ENCODE measurements around the gene RNF180.

The RNF180 gene, protein sequence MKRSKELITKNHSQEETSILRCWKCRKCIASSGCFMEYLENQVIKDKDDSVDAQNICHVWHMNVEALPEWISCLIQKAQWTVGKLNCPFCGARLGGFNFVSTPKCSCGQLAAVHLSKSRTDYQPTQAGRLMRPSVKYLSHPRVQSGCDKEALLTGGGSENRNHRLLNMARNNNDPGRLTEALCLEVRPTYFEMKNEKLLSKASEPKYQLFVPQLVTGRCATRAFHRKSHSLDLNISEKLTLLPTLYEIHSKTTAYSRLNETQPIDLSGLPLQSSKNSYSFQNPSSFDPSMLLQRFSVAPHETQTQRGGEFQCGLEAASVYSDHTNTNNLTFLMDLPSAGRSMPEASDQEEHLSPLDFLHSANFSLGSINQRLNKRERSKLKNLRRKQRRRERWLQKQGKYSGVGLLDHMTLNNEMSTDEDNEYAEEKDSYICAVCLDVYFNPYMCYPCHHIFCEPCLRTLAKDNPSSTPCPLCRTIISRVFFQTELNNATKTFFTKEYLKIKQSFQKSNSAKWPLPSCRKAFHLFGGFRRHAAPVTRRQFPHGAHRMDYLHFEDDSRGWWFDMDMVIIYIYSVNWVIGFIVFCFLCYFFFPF

DNA sequence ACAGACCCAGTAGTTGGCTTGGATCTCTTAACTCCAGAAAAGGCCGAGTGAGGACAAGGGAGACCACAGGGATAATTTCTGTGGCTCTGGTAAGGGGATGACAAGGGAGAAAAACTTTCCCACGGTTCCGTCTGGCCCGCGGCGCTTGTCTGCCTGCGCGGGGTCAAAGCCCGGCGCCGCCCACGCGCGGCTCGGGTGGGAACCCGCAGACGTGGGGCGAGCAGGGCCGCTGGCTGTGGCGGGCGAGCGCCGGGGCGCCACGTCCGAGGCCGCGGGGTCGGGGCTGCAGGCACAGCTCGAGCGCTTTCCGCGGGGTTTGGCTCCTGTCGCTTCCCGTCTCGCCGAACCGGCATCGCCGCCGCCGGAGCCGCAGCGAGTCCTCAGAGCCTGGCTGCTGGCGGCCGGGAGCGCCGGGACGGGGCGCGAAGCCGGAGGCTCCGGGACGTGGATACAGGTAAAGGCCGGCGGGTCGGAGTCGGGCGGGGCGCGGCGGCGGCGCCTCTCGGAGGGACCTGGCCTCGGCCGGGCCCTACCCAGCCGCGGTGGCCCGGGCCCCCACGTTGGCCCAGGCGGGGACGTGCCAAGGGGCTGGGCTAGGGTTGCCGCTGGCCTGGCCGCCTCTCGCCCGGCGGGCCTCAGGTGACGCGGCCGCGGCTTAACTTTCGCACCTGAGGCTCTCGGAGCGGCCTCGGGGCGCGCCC, at the start of gene RNF180:
Gene RNF180 (plus strand): TSS at position 344 of the 701 bp plus-strand sequence. CDS start 34,965 bp downstream, outside the sequence.
- DNase-seq, result no peak

DNA sequence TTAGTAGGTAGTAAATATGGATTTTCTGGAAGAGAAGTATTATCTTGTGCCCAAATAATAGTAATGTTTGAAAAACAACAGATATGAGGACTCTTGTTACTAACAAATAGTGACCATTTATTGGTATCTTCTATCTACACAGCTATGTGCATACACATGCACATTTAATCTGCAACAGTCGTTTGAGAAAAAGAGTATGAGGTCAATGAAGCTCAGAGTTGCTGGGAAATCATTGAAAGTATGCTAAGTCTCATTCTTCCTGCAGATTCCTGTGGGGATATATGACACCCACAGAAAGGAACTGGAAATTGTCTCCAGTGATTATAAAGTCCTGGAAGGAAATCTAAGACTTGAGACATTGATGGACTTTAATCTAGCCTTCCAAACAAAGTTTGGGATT, 40.1 kb upstream of the RNF180 start:
- no peak for DNase-seq

DNA sequence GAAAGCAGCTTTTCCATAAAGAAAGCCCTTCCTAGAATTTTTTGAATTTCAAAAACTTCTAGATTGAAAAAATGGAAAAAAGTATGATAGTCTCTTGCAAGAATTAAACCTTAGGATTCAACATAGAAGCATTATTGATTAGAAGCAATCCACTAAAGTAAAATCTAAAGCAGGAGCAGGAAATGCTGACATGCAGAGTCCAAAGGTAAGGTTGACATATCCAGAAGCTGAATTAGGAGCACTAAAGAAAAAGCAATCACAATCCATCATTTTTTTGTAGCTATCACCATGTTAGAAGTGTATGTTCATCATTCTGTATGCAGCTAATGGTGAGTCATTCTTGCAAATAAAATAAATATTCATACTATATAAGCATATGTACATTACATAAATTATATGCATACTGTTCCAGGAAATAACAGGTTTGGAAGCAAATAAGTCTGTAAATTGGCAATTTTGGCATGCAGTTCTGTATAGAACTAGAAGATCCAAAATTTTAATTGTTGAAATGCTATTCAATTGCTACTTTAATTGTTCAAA, 39.4 kb upstream of the RNF180 start:
- DNase-seq, result no peak

DNA sequence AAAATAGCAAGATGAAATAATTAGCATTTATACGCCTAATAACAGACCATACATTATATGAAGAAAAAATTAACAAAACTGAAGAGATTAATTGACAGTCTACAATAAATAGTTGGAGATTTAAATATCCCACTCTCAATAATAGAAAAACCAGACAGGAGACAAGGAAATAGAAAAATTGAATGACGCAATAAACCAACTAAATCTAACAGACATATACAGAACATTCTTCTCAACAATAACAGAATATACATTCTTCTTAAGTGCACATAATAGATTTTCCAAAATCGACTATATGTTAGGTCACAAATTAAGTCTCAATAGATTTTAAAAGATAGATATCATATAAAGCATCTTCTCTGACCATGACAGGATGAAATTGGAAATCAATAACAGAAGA, 25.6 kb upstream of the RNF180 start:
- no peak for DNase-seq

DNA sequence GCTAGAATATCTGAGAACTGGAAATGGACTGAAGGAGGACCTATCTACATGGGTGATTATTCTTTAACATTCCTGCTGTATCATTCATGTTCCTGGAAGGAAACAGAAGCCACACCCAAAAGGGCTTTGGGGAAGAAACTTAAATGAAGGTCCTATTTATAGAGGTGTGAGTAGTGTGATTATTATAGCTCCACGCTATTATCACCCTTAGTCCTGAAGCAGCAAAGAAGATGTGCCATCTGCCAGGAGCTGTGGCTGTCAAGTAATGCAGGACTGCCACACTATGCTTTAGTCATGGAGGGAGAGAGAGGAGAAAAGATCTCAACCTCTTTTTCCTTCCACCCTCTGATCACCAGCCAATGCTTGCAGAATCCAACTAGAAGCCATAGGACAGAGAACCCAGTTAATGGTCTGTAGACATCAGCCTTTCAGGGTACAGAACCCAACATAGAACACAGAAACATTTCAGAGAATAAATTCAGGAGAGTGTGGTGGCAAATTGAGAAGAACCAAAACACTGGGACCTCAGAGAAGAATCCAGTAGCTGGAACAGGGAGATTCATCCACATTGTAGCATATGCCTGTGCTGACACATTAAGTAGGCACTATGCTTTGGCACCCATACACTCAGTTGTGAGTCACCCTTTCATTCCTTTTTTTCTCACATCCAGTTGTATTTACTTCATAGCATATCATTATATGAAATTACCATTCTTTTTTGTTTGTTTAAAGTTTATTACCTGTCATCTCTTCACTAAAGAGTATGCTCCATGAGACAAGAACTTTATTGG, 21.0 kb upstream of the RNF180 start:
- DNase-seq, result no peak

DNA sequence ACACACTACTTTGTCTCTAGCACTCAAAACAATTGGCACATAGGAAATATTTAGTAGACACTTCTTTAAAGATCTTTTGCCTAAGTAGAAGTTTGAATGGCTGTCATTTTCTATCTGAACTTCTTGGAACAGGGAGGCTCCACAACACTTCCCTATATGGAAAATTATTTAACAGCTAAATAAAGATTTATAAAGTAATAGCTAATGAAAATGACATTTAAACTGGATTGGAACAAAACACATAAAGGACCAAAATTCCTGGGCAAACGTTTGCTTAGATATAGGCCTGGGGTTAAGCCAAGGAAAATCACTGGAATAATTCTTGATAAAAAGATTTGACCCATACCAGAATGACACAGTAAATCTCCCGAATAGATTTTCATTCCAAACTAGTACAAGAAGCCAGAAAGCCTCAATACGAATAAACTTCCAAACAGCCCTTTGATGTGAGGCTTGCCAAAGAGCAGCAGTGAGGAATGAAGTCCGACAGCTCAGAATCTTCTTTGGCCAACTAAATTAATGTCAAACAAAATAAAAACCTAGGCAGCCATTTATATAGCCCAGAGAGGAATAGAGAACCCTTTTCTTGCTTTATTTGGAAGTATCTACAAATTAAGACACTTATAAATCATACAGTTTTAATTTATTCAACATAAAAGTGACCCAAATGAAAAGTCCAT, 20.3 kb upstream of the RNF180 start:
- DNase-seq, result no peak

DNA sequence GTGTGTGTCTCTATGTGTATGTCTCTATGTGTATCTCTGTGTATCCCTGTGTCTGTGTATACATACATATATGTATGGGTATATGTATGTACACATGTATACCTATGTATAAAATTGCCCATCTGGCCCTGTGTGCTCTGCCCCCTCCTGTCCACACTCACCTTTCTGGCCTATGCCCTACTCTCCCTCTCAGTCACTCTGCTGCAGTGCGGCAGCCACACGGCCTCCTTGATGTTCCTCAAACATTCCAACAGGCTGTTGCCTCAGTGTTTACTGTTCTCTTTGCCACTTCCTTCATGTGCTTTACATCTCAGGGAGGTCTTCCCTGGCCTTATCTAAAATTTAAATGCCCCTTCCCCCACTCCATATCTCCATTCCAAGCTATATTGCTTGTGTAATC, 18.3 kb upstream of the RNF180 start:
- DNase-seq, result no peak

DNA sequence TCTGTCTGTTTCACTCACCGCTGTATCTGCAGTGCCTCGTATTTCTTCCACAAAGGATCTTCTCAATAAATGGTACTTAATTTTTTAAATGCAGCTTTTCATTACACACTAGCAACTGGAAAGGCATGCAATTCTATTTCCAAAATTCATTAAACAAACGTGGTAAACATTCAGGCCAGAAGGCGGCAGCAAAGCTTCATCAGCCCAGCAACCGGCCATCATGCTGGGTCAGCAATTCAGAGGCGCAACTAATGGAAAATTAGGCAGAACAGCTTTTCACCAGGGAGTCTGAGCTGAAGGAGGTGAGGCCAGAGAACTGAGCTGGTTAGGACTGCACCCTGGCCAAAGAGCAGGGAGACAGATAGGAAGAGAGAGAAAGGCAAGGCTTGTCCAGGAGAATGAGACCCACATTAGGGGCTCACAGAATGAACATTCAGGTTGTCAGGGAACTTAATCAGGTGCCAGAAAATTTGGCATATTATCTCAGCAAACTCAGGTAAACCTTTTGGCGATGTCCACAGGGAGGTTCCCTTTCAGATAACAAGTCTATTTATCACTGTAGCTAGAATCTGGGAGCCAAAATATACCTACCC, 17.7 kb upstream of the RNF180 start:
- peak; percentile 16 for DNase-seq

DNA sequence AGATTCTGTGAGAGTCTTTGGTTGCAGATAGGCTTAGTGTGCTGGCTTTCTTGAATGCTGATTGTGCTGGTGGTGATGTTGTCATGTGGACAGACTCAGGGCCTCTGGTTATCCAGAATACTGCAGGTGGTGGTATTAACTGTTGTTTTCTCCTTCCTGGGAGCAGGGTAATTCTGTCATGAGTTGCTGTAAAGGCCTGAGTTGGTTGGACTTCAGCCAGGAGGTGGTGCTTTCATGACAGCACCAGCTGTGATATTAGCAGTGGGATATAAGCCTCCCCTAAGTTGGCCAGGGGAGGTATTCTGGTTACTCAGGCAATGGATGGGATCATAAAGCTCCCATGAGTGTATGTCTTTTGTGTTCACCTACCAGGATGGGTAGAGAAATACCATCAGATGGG, 16.4 kb upstream of the RNF180 start:
- no peak for DNase-seq

DNA sequence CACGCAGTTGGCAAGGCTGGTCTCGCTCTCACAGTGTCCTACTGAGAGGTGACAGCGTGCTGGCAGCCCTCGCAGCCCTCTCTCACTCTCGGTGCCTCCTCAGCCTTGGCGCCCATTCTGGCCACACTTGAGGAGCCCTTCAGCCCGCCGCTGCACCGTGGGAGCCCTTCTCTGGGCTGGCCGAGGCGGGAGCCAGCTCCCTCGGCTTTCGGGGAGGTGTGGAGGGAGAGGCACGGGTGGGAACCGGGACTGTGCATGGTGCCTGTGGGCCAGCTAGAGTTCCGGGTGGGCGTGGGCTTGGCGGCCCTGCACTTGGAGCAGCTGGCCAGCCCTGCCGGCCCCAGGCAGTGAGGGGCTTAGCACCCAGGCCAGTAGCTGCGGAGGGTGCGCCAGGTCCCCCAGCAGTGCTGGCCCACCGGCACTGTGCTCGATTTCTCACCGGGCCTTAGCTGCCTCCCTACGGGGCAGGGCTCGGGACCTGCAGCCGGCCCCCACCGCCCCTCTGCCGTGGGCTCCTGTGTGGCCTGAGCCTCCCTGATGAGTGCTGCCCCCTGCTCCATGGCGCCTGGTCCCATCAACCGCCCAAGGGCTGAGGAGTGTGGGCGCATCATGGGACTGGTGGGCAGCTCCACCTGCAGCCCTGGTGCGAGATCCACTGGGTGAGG, 15.7 kb upstream of the RNF180 start:
- no peak for DNase-seq

DNA sequence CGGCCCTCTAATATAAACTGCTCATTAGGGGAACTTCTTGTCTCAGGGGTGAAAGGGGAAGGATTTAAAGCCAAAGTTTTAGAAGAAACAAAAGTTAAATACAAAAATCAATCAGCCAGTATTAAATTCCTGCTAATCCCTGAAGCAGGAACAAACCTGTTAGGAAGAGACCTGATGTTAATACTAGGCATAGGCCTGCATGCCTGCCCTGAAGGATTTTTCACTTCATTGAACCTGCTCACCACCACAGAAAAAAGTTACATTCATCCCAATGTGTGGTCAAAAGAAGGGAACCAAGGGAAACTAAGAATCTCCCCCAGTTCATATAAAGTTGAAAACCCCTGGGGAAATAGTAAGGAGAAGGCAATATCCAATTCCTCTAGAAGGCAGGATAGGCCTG, 9.4 kb upstream of the RNF180 start:
- no peak for DNase-seq

DNA sequence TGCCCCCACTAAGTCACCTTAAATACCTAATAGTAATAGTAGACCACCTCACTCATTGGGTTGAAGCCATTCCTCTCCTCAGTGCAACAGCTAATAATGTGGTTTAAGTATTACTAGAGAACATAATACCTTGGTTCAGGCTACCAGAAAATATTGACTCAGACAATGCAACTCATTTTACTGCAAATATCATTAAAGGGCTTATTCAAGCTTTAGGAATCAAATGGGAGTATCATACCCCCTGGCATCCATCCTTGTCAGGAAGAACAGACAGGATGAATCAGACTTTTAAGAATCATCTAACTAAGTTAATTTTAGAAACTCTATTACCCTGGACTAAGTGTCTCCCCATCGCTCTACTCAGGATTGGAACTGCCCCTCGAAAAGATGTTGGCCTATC, 6.8 kb upstream of the RNF180 start:
- DNase-seq, result no peak

DNA sequence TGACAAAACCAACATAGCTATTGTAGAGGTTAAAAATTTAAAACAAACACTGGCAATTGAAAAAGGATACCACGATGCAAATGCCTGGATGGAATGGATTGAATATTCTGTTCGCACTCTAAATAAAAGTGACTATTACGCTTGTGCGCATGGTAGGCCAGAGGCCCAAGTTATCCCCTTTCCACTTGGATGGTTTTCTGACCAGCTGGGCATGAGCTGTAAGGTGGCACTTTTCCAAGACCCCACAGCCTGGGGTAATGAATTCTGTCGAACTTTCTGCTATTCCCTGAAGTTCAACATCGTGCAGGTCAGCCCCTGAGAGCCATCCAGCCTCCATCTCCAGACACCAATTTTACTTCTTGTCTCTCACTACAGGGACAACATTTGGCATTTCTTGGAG, 5.4 kb upstream of the RNF180 start:
- no peak for DNase-seq

DNA sequence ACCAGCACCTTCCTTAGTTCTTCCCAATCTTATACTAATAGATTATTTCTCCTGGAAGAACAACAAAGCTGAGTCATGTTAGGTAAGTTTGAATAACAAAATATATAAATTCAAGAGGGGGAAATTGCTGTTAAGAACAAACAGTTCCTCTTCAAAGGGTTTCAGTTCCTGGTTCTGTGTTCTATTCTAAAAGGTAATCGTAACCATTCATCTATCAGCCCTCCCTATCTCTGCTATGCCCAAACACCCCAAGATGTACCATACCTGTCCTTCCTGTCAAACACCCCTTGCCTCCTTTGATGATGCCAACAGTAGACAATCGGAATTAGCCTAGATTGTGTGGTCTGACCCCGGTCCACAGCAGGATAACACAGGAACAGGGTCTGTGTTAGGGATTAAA, 4.2 kb upstream of the RNF180 start:
- no peak for DNase-seq

DNA sequence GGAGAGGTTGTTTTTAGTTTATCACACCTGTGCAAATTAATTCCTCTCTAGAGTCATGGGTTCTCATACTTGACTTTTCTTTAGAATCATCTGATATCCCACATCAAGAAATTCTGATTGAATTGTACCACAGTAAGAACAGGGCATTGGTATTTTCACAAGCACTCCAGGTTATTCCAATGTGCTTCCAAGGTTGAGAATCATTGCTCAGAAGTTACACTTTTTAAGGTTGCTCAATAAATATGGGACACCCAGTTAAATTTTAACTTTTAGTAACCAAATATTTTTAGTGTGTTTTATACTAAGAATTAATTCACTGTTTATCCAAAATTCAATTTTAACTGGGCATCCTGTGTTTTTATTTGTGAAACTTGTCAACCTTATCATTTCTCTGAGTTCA, 2.5 kb upstream of the RNF180 start:
- no peak for DNase-seq

DNA sequence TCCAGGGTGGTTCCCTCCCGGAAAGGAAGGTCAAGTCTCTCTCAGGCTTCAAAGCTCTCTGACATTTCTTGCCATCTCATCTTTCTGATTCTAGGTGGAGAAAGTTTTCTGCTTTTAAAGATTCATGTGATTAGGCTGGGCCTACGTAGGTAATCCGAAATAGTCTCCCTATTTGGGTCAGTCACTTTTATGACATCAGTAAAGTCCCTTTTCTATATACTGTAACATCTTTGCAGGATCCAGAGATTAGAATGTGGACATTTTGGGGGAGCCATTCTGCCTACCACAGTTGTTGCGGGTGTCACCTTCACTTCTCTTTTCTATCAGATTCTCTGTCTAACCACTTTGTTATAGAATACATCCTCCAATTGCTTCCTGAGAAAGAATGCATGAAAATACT, 1.9 kb upstream of the RNF180 start:
- DNase-seq, result no peak

DNA sequence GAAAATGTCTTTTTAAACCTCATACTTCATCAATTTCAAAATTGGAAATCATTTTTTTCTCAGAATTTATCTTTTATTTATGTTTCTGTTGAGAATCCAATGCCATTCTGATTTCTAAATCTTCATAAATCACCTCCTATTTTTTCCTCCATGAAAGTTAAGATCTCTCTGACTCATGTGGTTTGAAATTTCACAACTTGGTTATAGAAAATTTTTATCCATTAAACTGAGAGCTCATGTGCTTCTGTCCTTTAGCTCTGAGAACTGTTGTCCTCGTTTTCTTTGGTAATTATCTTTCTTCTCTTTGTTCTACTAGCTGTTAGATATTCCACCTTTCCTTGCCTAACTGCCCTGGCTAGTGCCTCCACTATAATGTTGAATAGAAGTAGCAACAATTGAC, 1.5 kb upstream of the RNF180 start:
- DNase-seq, result no peak

DNA sequence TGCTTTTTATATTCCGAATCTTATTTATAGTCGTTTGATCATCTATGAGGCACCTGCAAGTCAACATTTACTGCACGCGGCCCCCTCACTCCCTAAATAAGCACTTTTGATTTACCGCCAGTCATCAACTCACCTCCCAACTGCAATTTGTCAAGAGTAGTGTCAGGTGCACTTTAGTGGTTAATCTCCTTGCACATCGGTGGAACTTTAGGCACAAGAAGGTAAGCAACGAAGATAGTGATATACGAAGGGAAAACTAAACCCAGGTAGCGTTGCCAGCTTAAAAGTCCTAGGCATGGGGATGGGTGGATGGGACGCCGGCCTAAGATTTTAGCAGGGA, 513 bp upstream of the RNF180 start:
- DNase-seq, result no peak

DNA sequence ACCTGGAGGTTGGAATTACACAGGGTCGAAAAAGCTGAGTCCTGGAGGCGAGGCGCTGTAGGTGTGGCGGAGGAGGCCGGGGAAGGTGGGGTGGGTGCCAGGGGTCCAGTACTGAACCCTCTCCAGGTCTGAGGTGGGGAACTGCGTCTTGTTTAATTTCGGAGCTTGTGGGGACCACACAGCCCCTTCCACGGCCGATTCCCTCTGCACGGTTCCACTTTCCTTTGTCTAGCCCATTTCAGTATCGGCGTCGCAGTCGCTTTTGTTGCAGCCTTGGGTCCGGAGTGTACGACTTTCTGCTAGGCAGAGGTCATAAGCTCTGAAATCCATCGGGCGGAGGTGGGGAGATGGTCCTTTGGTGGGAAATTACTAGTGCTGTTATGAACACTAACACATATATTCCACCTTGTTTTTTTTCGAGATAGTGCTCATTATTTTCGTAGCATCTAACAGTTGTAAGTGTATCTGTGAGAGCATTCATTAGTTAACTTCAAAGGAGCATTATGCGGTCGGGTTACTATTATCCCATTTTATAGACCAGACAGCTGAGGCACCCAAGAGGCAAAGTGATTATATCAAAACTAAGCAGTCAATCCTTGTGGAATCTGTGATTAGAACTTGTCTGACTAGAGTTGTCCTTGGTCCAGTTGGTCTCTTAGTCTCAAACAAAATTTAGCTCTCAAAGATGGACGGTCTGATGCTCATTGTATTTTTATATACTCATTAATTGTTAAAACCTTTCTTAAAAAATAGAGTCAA, 737 bp downstream of the RNF180 start:
- no peak for DNase-seq

DNA sequence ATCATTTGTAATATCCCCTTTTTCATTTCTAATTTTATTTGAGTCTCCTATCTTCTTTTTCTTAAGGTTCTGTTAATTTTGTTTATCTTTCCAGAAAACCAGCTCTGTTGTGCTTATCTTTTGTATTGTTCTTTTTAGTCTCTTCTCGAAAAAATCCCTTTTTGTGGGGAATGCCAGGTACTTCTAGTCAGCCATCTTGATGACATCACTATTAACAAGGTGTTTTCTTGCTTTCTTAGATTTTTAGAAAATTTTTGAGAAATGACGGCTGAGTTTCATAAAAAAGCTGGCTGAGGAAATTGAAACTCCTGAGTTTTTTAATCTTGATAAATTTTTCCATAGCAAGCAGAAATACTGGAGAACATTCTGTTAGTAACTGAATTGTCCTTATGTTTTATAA, 10.7 kb downstream of the RNF180 start:
- no peak for DNase-seq
